ENCODE results near the gene BRD4.
"Not testable (repeated sequence)": the region's sequence is repeated elsewhere in the genome, so short reads cannot be mapped to it uniquely, and the experiment has no call there.

BRD4 gene

GRCh38 chr19:15360015-15360414 is 27.7 kb upstream of the BRD4 start:
- DNase-seq (ENCODE audit: low read depth in 3 of 3): not testable (repeated sequence)

- DNase-seq (ENCODE audit: low read depth in 3 of 3): no peak
These were observed 26.6 kb upstream of the BRD4 start for GRCh38 chr19:15358918-15359317.

- no peak for DNase-seq (ENCODE audit: low read depth in 3 of 3)
These were observed 25.6 kb upstream of the BRD4 start for GRCh38 chr19:15357906-15358305.

- DNase-seq (ENCODE audit: low read depth in 3 of 3): no peak
These were observed 22.4 kb upstream of the BRD4 start for GRCh38 chr19:15354566-15355296.

GRCh38 chr19:15353908-15354307 is 21.6 kb upstream of the BRD4 start:
- no peak for DNase-seq (ENCODE audit: low read depth in 3 of 3)

GRCh38 chr19:15352535-15352934 is 20.2 kb upstream of the BRD4 start:
- not testable (repeated sequence) for DNase-seq (ENCODE audit: low read depth in 3 of 3)

- not testable (repeated sequence) for DNase-seq (ENCODE audit: low read depth in 3 of 3)
These were observed 9.0 kb upstream of the BRD4 start for GRCh38 chr19:15341328-15341727.

- no peak for DNase-seq (ENCODE audit: low read depth in 3 of 3)
These were observed 7.7 kb upstream of the BRD4 start for GRCh38 chr19:15340086-15340485.

GRCh38 chr19:15337202-15337601 is 4.9 kb upstream of the BRD4 start:
- DNase-seq (ENCODE audit: low read depth in 3 of 3): no peak

GRCh38 chr19:15335992-15336391 is 3.7 kb upstream of the BRD4 start:
- DNase-seq (ENCODE audit: low read depth in 3 of 3): not testable (repeated sequence)

GRCh38 chr19:15331419-15332310 is 674 bp downstream of the BRD4 start:
- peak; percentile 45 to 63 (median 59) for DNase-seq (ENCODE audit: low read depth in 3 of 3)

GRCh38 chr19:15330801-15331418 is 1.4 kb downstream of the BRD4 start:
- no peak for DNase-seq (ENCODE audit: low read depth in 3 of 3)

- DNase-seq (ENCODE audit: low read depth in 3 of 3): no peak
These were observed 4.0 kb downstream of the BRD4 start for GRCh38 chr19:15328312-15328711.

- DNase-seq (ENCODE audit: low read depth in 3 of 3): no peak
These were observed 7.4 kb downstream of the BRD4 start for GRCh38 chr19:15324791-15325519.

- DNase-seq (ENCODE audit: low read depth in 3 of 3): no peak
These were observed 8.7 kb downstream of the BRD4 start for GRCh38 chr19:15323496-15324235.

GRCh38 chr19:15321739-15322138 is 10.6 kb downstream of the BRD4 start:
- DNase-seq (ENCODE audit: low read depth in 3 of 3): no peak

GRCh38 chr19:15320116-15320515 is 12.2 kb downstream of the BRD4 start:
- no peak for DNase-seq (ENCODE audit: low read depth in 3 of 3)

GRCh38 chr19:15318241-15318691 is 14.1 kb downstream of the BRD4 start:
- no peak for DNase-seq (ENCODE audit: low read depth in 3 of 3)

- no peak for DNase-seq (ENCODE audit: low read depth in 3 of 3)
These were observed 14.8 kb downstream of the BRD4 start for GRCh38 chr19:15317392-15318071.

GRCh38 chr19:15316498-15316897 is 15.8 kb downstream of the BRD4 start:
- no peak for DNase-seq (ENCODE audit: low read depth in 3 of 3)
